Measurements from ENCODE around the gene A4GALT. TPM values are rescaled to one million over a fixed set of nuclear protein-coding genes. Genes with fewer than 3 reads are reported as not detected.

The A4GALT gene
- total RNA-seq, 2 experiments from 2014 or later, result not detected

DNA sequence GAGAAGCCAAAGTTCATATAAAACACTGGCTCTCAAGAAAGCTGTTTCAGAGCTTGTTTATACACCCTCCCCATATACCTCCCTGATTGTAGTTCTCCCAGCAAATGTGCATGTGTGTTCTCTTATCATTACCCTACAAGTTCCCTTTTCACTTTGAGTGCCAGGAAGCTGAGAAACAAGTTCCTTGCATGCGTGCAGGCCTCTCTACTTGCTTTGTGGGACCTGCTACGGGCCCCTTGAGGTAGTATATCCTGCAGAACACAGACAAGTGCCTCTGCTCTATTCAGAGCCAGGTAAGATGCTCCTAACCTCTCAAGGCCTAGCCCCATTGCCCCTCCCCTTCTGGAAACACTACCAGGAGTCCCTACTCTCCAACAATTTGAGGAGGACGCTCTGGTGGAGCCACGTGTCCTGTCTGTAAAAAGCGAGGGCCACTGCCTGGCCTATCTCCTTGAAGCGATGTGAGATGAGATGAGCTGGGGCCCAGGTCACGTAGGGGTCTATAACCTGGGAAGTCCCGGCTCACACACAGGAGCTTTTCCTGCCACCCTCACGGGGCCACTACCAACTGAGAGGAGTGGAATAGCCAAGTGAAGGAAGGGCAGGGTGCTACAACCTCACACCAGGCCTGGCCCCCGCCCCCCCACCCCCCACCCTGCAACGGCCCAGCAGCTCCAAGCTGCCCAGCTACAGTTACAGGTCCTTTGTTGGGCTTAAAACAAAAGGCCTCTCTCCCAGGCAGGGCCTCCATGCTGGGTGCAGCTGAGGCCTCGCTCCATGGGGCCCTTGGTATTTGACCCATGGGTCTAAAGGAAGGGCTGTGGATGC lies 77.7 kb downstream of the A4GALT start:
- ChIA-PET POLR2A (no interaction called here), CTCF (no interaction called here)
- Histone ChIP-seq H3K36me3 (ENCODE audit: insufficient read depth, low read length) (peaks cover 3% of the 10 kb centered on the region), H3K4me3 (ENCODE audit: low read length) (no peak overlapping the region), H3K4me1 (ENCODE audit: insufficient read depth, low read length) (peaks cover 44% of the 10 kb centered on the region), H3K27ac (ENCODE audit: low read depth in 1 of 2, low read length in 2 of 2) (no peak overlapping the region), H3K27me3 (ENCODE audit: control insufficient read depth in 1 of 2, insufficient read depth in 2 of 2, low read length in 2 of 2) (no peaks in the 10 kb centered on the region), H3K9me3 (ENCODE audit: control insufficient read depth in 1 of 2, insufficient read depth in 1 of 2, low read length in 2 of 2) (no peaks in the 10 kb centered on the region)
- no peak for DNase-seq
- Mint-ChIP-seq H3K27ac (no peak overlapping the region), H3K36me3 (ENCODE audit: low read depth) (peaks cover 5% of the 10 kb centered on the region), H3K9me3 (no peaks in the 10 kb centered on the region), H3K27me3 (no peaks in the 10 kb centered on the region), H3K4me1 (ENCODE audit: low read depth) (peaks cover 29% of the 10 kb centered on the region), H3K4me3 (no peak overlapping the region)
- intact Hi-C loops (cut with DNase I, micrococcal nuclease), result no loop called here
- TF ChIP-seq, protein P1, sequence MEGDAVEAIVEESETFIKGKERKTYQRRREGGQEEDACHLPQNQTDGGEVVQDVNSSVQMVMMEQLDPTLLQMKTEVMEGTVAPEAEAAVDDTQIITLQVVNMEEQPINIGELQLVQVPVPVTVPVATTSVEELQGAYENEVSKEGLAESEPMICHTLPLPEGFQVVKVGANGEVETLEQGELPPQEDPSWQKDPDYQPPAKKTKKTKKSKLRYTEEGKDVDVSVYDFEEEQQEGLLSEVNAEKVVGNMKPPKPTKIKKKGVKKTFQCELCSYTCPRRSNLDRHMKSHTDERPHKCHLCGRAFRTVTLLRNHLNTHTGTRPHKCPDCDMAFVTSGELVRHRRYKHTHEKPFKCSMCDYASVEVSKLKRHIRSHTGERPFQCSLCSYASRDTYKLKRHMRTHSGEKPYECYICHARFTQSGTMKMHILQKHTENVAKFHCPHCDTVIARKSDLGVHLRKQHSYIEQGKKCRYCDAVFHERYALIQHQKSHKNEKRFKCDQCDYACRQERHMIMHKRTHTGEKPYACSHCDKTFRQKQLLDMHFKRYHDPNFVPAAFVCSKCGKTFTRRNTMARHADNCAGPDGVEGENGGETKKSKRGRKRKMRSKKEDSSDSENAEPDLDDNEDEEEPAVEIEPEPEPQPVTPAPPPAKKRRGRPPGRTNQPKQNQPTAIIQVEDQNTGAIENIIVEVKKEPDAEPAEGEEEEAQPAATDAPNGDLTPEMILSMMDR (IDR thresholded peaks at IDR 0.05), result no peak
- ATAC-seq (ENCODE audit: poor library complexity), result no peak

Other genes starting within 250 kb of the A4GALT start
- 10 to 100 TPM; 45.4 to 48.3 TPM for gene RRP7A, start 201.1 kb downstream of the A4GALT start, total RNA-seq
- under 1 TPM in 1 of 2 experiments, not detected in 1; 0.69 TPM for gene SERHL2, start 166.9 kb downstream of the A4GALT start, total RNA-seq
- 10 to 100 TPM; 77.7 to 80.7 TPM for gene POLDIP3, start 106.0 kb downstream of the A4GALT start, total RNA-seq
- gene ATP5MGL, start 80.3 kb downstream of the A4GALT start, total RNA-seq, result 1 to 10 TPM; 4.3 to 5.3 TPM
- 10 to 100 TPM; 39.8 to 41.2 TPM for gene CYB5R3, start 71.5 kb downstream of the A4GALT start, total RNA-seq
- gene ARFGAP3, start 136.4 kb upstream of the A4GALT start, total RNA-seq, result 10 to 100 TPM; 19.5 to 21.4 TPM

Data from CD4-positive, alpha-beta T cell (primary cell).